ENCODE results near the gene CCDC110. TPM values are rescaled to one million over a fixed set of nuclear protein-coding genes. Genes with fewer than 3 reads are reported as not detected.

Gene CCDC110
- total and polyA plus RNA-seq, 2 of the 13 experiments (the other 11 are each of a cell fraction or from before 2014, with no cell fraction given): not detected

DNA sequence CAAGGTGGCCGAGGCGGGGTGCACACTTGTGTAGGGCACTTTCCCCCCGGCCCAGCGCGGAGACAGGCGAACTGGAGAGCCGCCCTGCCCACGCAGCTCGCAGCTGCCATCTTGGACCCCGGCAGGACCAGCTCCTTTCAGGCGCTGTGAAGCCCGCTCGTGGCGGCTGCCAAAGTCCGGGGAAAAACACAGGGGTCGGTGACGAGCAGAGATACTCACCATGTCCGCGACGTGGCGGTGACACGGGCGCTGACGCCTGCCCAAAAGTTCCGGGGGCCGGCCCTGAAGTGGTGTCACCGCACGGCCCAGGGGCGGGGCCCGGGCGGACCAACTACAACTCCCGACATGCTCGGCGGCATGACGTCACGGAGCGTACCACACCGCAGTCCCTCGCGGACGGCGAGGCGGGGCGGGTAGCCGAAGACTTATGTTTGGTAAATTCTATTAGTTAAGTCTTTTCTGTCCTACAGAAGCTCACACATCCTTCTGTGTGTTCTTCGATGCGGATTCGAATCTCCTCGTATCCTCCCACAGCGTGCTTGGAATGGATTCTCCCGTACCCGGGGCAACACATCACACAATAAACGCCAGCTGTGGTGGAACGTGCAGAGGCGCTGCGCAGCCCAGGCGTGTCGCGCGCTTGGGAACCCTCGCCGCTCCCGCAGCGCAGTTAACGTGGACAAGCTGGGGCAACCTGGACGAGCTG is 45.7 kb downstream of the CCDC110 start, which contains the start of gene UFSP2 (continued):
- TF ChIP-seq, protein P1, sequence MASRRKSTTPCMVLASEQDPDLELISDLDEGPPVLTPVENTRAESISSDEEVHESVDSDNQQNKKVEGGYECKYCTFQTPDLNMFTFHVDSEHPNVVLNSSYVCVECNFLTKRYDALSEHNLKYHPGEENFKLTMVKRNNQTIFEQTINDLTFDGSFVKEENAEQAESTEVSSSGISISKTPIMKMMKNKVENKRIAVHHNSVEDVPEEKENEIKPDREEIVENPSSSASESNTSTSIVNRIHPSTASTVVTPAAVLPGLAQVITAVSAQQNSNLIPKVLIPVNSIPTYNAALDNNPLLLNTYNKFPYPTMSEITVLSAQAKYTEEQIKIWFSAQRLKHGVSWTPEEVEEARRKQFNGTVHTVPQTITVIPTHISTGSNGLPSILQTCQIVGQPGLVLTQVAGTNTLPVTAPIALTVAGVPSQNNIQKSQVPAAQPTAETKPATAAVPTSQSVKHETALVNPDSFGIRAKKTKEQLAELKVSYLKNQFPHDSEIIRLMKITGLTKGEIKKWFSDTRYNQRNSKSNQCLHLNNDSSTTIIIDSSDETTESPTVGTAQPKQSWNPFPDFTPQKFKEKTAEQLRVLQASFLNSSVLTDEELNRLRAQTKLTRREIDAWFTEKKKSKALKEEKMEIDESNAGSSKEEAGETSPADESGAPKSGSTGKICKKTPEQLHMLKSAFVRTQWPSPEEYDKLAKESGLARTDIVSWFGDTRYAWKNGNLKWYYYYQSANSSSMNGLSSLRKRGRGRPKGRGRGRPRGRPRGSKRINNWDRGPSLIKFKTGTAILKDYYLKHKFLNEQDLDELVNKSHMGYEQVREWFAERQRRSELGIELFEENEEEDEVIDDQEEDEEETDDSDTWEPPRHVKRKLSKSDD (CRISPR knock-in tag; IDR thresholded peaks at IDR 0.05; ENCODE audit: low read depth): peak; percentile 66; the same call in 1 of the 2 replicates
- TF ChIP-seq U2AF2 (IDR thresholded peaks at IDR 0.05; ENCODE audit: low read depth, low read length): no peak
- TF ChIP-seq, protein P2, sequence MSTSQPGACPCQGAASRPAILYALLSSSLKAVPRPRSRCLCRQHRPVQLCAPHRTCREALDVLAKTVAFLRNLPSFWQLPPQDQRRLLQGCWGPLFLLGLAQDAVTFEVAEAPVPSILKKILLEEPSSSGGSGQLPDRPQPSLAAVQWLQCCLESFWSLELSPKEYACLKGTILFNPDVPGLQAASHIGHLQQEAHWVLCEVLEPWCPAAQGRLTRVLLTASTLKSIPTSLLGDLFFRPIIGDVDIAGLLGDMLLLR (CRISPR knock-in tag; IDR thresholded peaks at IDR 0.05): 0 out of 2 replicates have a peak, but pooled peaks have one; percentile 83
- TF ChIP-seq SIN3B (IDR thresholded peaks at IDR 0.05; ENCODE audit: low read length): no peak; the same call in 1 of the 2 replicates
- peak; percentile 74; the same call in 1 of the 2 replicates for TF ChIP-seq FOXK1 (CRISPR knock-in tag; IDR thresholded peaks at IDR 0.05; ENCODE audit: borderline replicate concordance, low read depth)
- no peak for TF ChIP-seq DPF2 (CRISPR knock-in tag; IDR thresholded peaks at IDR 0.05; ENCODE audit: borderline replicate concordance, low read depth)
- no peak for TF ChIP-seq AGO1 (IDR thresholded peaks at IDR 0.05; ENCODE audit: low read depth, low read length, poor library complexity, severe bottlenecking)
- TF ChIP-seq, protein P3, sequence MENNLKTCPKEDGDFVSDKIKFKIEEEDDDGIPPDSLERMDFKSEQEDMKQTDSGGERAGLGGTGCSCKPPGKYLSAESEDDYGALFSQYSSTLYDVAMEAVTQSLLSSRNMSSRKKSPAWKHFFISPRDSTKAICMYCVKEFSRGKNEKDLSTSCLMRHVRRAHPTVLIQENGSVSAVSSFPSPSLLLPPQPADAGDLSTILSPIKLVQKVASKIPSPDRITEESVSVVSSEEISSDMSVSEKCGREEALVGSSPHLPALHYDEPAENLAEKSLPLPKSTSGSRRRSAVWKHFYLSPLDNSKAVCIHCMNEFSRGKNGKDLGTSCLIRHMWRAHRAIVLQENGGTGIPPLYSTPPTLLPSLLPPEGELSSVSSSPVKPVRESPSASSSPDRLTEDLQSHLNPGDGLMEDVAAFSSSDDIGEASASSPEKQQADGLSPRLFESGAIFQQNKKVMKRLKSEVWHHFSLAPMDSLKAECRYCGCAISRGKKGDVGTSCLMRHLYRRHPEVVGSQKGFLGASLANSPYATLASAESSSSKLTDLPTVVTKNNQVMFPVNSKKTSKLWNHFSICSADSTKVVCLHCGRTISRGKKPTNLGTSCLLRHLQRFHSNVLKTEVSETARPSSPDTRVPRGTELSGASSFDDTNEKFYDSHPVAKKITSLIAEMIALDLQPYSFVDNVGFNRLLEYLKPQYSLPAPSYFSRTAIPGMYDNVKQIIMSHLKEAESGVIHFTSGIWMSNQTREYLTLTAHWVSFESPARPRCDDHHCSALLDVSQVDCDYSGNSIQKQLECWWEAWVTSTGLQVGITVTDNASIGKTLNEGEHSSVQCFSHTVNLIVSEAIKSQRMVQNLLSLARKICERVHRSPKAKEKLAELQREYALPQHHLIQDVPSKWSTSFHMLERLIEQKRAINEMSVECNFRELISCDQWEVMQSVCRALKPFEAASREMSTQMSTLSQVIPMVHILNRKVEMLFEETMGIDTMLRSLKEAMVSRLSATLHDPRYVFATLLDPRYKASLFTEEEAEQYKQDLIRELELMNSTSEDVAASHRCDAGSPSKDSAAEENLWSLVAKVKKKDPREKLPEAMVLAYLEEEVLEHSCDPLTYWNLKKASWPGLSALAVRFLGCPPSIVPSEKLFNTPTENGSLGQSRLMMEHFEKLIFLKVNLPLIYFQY (CRISPR knock-in tag; IDR thresholded peaks at IDR 0.05; ENCODE audit: borderline replicate concordance): peak; percentile 21; the same call in 1 of the 2 replicates
- TF ChIP-seq, protein P4, sequence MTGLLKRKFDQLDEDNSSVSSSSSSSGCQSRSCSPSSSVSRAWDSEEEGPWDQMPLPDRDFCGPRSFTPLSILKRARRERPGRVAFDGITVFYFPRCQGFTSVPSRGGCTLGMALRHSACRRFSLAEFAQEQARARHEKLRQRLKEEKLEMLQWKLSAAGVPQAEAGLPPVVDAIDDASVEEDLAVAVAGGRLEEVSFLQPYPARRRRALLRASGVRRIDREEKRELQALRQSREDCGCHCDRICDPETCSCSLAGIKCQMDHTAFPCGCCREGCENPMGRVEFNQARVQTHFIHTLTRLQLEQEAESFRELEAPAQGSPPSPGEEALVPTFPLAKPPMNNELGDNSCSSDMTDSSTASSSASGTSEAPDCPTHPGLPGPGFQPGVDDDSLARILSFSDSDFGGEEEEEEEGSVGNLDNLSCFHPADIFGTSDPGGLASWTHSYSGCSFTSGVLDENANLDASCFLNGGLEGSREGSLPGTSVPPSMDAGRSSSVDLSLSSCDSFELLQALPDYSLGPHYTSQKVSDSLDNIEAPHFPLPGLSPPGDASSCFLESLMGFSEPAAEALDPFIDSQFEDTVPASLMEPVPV (CRISPR knock-in tag; IDR thresholded peaks at IDR 0.05): no peak
- TF ChIP-seq ZNF263 (CRISPR knock-in tag; IDR thresholded peaks at IDR 0.05): no peak; the same call in 1 of the 2 replicates
- no peak for TF ChIP-seq CHD2 (IDR thresholded peaks at IDR 0.05; ENCODE audit: low read depth, low read length)
- TF ChIP-seq ZNF556 (CRISPR knock-in tag; IDR thresholded peaks at IDR 0.05; ENCODE audit: borderline replicate concordance): peak; percentile 81; the same call in 1 of the 2 replicates
- TF ChIP-seq, protein P5, sequence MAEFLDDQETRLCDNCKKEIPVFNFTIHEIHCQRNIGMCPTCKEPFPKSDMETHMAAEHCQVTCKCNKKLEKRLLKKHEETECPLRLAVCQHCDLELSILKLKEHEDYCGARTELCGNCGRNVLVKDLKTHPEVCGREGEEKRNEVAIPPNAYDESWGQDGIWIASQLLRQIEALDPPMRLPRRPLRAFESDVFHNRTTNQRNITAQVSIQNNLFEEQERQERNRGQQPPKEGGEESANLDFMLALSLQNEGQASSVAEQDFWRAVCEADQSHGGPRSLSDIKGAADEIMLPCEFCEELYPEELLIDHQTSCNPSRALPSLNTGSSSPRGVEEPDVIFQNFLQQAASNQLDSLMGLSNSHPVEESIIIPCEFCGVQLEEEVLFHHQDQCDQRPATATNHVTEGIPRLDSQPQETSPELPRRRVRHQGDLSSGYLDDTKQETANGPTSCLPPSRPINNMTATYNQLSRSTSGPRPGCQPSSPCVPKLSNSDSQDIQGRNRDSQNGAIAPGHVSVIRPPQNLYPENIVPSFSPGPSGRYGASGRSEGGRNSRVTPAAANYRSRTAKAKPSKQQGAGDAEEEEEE (CRISPR knock-in tag; IDR thresholded peaks at IDR 0.05; ENCODE audit: borderline replicate concordance): peak; percentile 55; the same call in 1 of the 2 replicates
- no peak for TF ChIP-seq GPN1 (CRISPR knock-in tag; IDR thresholded peaks at IDR 0.05; ENCODE audit: borderline replicate concordance)
- TF ChIP-seq, protein P6, sequence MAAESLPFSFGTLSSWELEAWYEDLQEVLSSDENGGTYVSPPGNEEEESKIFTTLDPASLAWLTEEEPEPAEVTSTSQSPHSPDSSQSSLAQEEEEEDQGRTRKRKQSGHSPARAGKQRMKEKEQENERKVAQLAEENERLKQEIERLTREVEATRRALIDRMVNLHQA (CRISPR knock-in tag; IDR thresholded peaks at IDR 0.05): no peak
- peak; percentile 92 for TF ChIP-seq HIVEP1 (CRISPR knock-in tag; IDR thresholded peaks at IDR 0.05)
- TF ChIP-seq ZBTB7A (CRISPR knock-in tag; IDR thresholded peaks at IDR 0.05): no peak
